ENCODE results near the gene JMJD6. TPM values are rescaled to one million over a fixed set of nuclear protein-coding genes. Genes with fewer than 3 reads are reported as not detected.
A peak's percentile ranks its signal among the peaks of the same experiment; 100 is the strongest.

The JMJD6 gene
- total and polyA plus RNA-seq, 2 of the 8 experiments (the other 6 are each of a cell fraction or from before 2014, with no cell fraction given): 8.6 to 18.6 TPM

GRCh38 chr17:76670020-76670717 is 56.2 kb downstream of the JMJD6 start (continued):
- no peak for TF ChIP-seq RNF2 (IDR thresholded peaks at IDR 0.05; ENCODE audit: borderline replicate concordance, low read depth, low read length, missing control alignments, poor library complexity, severe bottlenecking)
- TF ChIP-seq ATF3 (IDR thresholded peaks at IDR 0.05; ENCODE audit: insufficient read depth, low read depth, low read length): no peak

MicroRNAs encoded within 50 kb of the gene (microRNA counts, 767-probe panel; counts per million panel counts)
- microRNA hsa-miR-636: 879 counts per million, percentile 95 among the panel's probes with 10 or more counts

Small RNAs within 50 kb of the gene (microRNA-seq; reads per million reads assigned to microRNA genes)
- 0.69 to 2.4 reads per million in 2 experiments for gene MIR636 (ENCODE audit: borderline microRNAs expressed in 2 of 2, borderline number of aligned reads in 2 of 2, borderline replicate concordance in 1 of 2)

Small RNAs within 50 kb of the gene (small RNA-seq; reads per million reads assigned to genes)
- not detected for gene AC005837.3 (ENCODE audit: insufficient read depth)
- gene RF02271 (ENCODE audit: insufficient read depth): not detected
- not detected for gene RNU6-97P (ENCODE audit: insufficient read depth)
- gene RNY4P36 (ENCODE audit: insufficient read depth): 0.51 reads per million

Other genes starting within 250 kb of the JMJD6 start
- 25.9 and 26.2 TPM in 2 replicates for gene RHBDF2, start 225.2 kb downstream of the JMJD6 start, total RNA-seq (2021; fragmentation: NEBNext Ultra II Directional; extraction: Animal tissue kit (Norgen Biotek cat#: 25700))
- gene RHBDF2, start 225.2 kb downstream of the JMJD6 start, polyA plus RNA-seq (2011; rRNA removed): 21.2 and 27.9 TPM in 2 replicates
- gene CYGB, start 188.9 kb downstream of the JMJD6 start, total RNA-seq (2021; fragmentation: NEBNext Ultra II Directional; extraction: Animal tissue kit (Norgen Biotek cat#: 25700)): 3.7 and 4.0 TPM in 2 replicates
- 2.7 and 3.3 TPM in 2 replicates for gene CYGB, start 188.9 kb downstream of the JMJD6 start, polyA plus RNA-seq (2011; rRNA removed)
- 1.4 and 2.1 TPM in 2 replicates for gene PRCD, start 186.6 kb downstream of the JMJD6 start, total RNA-seq (2021; fragmentation: NEBNext Ultra II Directional; extraction: Animal tissue kit (Norgen Biotek cat#: 25700))
- 0.77 and 1.1 TPM in 2 replicates for gene PRCD, start 186.6 kb downstream of the JMJD6 start, polyA plus RNA-seq (2011; rRNA removed)
- not detected in 2 replicates for gene ST6GALNAC2, start 140.7 kb downstream of the JMJD6 start, total RNA-seq (2021; fragmentation: NEBNext Ultra II Directional; extraction: Animal tissue kit (Norgen Biotek cat#: 25700))
- 0.09 TPM in 1 of 2 replicates, not detected in the other for gene ST6GALNAC2, start 140.7 kb downstream of the JMJD6 start, polyA plus RNA-seq (2011; rRNA removed)
- gene ST6GALNAC1, start 82.8 kb downstream of the JMJD6 start, total RNA-seq (2021; fragmentation: NEBNext Ultra II Directional; extraction: Animal tissue kit (Norgen Biotek cat#: 25700)): not detected in 2 replicates
- not detected in 2 replicates for gene ST6GALNAC1, start 82.8 kb downstream of the JMJD6 start, polyA plus RNA-seq (2011; rRNA removed)
- gene MXRA7, start 15.6 kb downstream of the JMJD6 start, total RNA-seq (2021; fragmentation: NEBNext Ultra II Directional; extraction: Animal tissue kit (Norgen Biotek cat#: 25700)): 21.3 and 26.6 TPM in 2 replicates
- gene MXRA7, start 15.6 kb downstream of the JMJD6 start, polyA plus RNA-seq (2011; rRNA removed): 12.8 and 17.8 TPM in 2 replicates
- gene METTL23, start 233 bp upstream of the JMJD6 start, total RNA-seq (2021; fragmentation: NEBNext Ultra II Directional; extraction: Animal tissue kit (Norgen Biotek cat#: 25700)): 36.1 and 36.2 TPM in 2 replicates
- 41.3 and 60.2 TPM in 2 replicates for gene METTL23, start 233 bp upstream of the JMJD6 start, polyA plus RNA-seq (2011; rRNA removed)
- gene SRSF2, start 10.7 kb upstream of the JMJD6 start, total RNA-seq (2021; fragmentation: NEBNext Ultra II Directional; extraction: Animal tissue kit (Norgen Biotek cat#: 25700)): 397 and 413 TPM in 2 replicates
- 401 and 479 TPM in 2 replicates for gene SRSF2, start 10.7 kb upstream of the JMJD6 start, polyA plus RNA-seq (2011; rRNA removed)
- 18.9 and 19.8 TPM in 2 replicates for gene MFSD11, start 11.5 kb upstream of the JMJD6 start, total RNA-seq (2021; fragmentation: NEBNext Ultra II Directional; extraction: Animal tissue kit (Norgen Biotek cat#: 25700))
- gene MFSD11, start 11.5 kb upstream of the JMJD6 start, polyA plus RNA-seq (2011; rRNA removed): 15.1 and 17.7 TPM in 2 replicates
- gene MGAT5B, start 141.8 kb upstream of the JMJD6 start, total RNA-seq (2021; fragmentation: NEBNext Ultra II Directional; extraction: Animal tissue kit (Norgen Biotek cat#: 25700)): 8.2 and 9.3 TPM in 2 replicates
- 7.9 and 12.7 TPM in 2 replicates for gene MGAT5B, start 141.8 kb upstream of the JMJD6 start, polyA plus RNA-seq (2011; rRNA removed)

All from H1 (cell line).